Activated B cell treated with CpG ODN at 0.5 μM for 24 hours (primary cell): Measurements from ENCODE around the gene GRIN2C. TPM values are rescaled to one million over a fixed set of nuclear protein-coding genes. Genes with fewer than 3 reads are reported as not detected.
A peak's percentile ranks its signal among the peaks of the same experiment; 100 is the strongest.
"Not testable (repeated sequence)": the region's sequence is repeated elsewhere in the genome, so short reads cannot be mapped to it uniquely, and the experiment has no call there.

Experiments used
- ATAC-seq: fragments of 200-7000 bp; cut with Tn5 transposase; one replicate; pipeline ENCODE4 v1.10.0; 2021; ENCODE audit warnings: low read depth, mild to moderate bottlenecking, moderate library complexity
- CTCF ChIA-PET: fragments of 350-600 bp; sonication (Branson Sonifier 250); formaldehyde crosslinking; loops from one replicate; lab custom pipeline; 2021; ENCODE audit warnings: antibody characterized with exemption; lab: Charles Lee
- POLR2A ChIA-PET: fragments of 350-600 bp; sonication (Branson Sonifier 250); formaldehyde crosslinking; loops from one replicate; lab custom pipeline; 2021; ENCODE audit warnings: antibody characterized with exemption; lab: Charles Lee
- DNase-seq: peaks from one replicate; pipeline ENCODE4 v3.0.0; 2022
- H3K27ac Mint-ChIP-seq: one replicate; pipeline ENCODE4 v1.8.0; 2020; ENCODE audit warnings: mixed read lengths
- H3K27me3 Mint-ChIP-seq: one replicate; pipeline ENCODE4 v1.8.0; 2021; ENCODE audit warnings: mixed read lengths
- H3K36me3 Mint-ChIP-seq: one replicate; pipeline ENCODE4 v1.8.0; 2021; ENCODE audit warnings: low read depth, mixed read lengths
- H3K4me1 Mint-ChIP-seq: one replicate; pipeline ENCODE4 v1.8.0; 2021; ENCODE audit warnings: mixed read lengths
- H3K4me3 Mint-ChIP-seq: one replicate; pipeline ENCODE4 v1.8.0; 2020; ENCODE audit warnings: mild to moderate bottlenecking, mixed read lengths
- H3K9me3 Mint-ChIP-seq: one replicate; pipeline ENCODE4 v1.8.0; 2020; ENCODE audit warnings: mixed read lengths
- intact Hi-C: fragments of 100-400 bp; cut with micrococcal nuclease; formaldehyde crosslinking; loops from one replicate; pipeline ENCODE4 v1.15.1; 2024
- total RNA-seq: library from RNA; stranded (reverse); gene quantifications from 2 replicates; pipeline ENCODE4 v1.2.3, GENCODE V29; 2022
- TF ChIP-seq, protein P1 (sequence below): fragments of 200-600 bp; IDR thresholded peaks from one replicate; pipeline ENCODE4 v1.8.0; 2022; ENCODE audit warnings: antibody characterized with exemption, mild to moderate bottlenecking

The GRIN2C gene
- total RNA-seq, 1 donor from 2014 or later: not detected

DNA sequence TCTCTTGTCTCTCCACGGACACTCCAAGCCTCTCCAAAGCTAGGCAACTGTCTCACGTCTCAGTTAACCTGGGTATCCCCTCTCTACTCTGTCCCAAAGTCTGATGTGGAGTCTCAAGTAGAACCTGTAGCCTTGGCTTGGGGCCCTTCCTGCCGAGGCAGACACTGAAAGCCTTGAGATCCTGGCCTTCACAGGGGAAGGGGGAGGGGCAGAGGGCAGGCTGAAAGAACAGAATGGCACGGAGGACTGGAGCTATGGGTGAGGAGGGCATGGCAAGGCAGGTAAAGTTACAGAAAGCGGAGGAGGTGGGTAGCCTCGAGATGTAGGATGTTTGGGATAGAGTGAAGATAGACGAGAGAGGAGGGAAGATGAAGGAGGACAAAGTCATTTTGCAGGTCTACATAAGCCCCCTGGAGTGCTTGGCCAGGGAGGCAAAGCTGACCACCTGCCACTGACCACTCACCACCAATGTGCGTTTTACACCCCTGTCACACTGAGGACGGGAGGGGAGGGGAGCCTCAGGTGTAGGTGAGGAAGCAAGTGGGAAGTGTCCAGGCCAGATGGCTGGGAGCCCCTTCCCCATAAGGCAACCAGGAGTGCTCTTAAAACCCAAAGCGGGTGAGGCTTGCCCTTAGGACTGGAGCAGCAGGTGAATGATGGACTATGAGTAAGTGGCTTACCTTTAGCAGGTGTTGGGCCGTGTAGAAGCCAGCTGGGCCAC is 11.8 kb upstream of the GRIN2C start:
- H3K27me3 Mint-ChIP-seq: no peaks in the 10 kb centered on the region
- intact Hi-C loops: loop anchor here (2.0 to 5.0 kb wide), 2 partner anchors 175 to 659 kb away; partner anchors contain the start of genes ATP5PD, KCTD2 and TTYH2
- peaks cover 22% of the 10 kb centered on the region for H3K4me1 Mint-ChIP-seq
- TF ChIP-seq, protein P1, sequence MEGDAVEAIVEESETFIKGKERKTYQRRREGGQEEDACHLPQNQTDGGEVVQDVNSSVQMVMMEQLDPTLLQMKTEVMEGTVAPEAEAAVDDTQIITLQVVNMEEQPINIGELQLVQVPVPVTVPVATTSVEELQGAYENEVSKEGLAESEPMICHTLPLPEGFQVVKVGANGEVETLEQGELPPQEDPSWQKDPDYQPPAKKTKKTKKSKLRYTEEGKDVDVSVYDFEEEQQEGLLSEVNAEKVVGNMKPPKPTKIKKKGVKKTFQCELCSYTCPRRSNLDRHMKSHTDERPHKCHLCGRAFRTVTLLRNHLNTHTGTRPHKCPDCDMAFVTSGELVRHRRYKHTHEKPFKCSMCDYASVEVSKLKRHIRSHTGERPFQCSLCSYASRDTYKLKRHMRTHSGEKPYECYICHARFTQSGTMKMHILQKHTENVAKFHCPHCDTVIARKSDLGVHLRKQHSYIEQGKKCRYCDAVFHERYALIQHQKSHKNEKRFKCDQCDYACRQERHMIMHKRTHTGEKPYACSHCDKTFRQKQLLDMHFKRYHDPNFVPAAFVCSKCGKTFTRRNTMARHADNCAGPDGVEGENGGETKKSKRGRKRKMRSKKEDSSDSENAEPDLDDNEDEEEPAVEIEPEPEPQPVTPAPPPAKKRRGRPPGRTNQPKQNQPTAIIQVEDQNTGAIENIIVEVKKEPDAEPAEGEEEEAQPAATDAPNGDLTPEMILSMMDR: no peak
- peak overlapping the region; percentile 94 for H3K4me3 Mint-ChIP-seq
- no peak for ATAC-seq
- no peaks in the 10 kb centered on the region for H3K36me3 Mint-ChIP-seq
- DNase-seq: no peak
- H3K9me3 Mint-ChIP-seq: no peaks in the 10 kb centered on the region
- ChIA-PET CTCF (interaction anchor here (2.1 kb wide), 1 partner anchor 9 kb away, joined by 8 read pairs; no protein-coding TSS in a partner anchor), POLR2A (no interaction called here)
- no peak overlapping the region for H3K27ac Mint-ChIP-seq

DNA sequence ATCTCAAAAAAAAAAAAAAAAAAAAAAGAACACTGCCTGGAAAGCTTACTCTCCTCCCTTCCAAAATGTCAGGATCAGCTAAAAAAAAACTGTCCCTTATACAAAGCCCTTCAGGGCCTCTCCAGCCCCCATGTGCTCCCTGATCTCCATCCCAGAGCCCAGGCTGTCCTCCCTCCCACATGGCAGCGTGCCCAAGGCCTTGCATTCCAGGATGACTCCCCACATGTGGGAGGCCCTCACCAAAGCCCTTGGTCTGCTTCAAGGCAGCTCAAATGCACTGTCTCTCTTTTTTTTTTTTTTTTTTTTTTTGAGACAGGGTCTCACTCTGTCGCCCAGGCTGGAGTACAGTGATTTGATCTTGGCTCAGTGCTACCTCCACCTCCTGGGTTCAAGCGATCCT is 10.8 kb upstream of the GRIN2C start:
- Mint-ChIP-seq H3K27ac (no peak overlapping the region), H3K4me3 (no peak overlapping the region), H3K4me1 (peaks cover 22% of the 10 kb centered on the region), H3K9me3 (no peaks in the 10 kb centered on the region), H3K36me3 (no peaks in the 10 kb centered on the region), H3K27me3 (no peaks in the 10 kb centered on the region)
- TF ChIP-seq, protein P1: no peak
- intact Hi-C loops: loop anchor here (5.0 kb wide), 1 partner anchor 658 kb away; the partner anchor contains the start of gene TTYH2
- DNase-seq (no peak), ATAC-seq (no peak)
- ChIA-PET CTCF (no interaction called here), POLR2A (no interaction called here)

DNA sequence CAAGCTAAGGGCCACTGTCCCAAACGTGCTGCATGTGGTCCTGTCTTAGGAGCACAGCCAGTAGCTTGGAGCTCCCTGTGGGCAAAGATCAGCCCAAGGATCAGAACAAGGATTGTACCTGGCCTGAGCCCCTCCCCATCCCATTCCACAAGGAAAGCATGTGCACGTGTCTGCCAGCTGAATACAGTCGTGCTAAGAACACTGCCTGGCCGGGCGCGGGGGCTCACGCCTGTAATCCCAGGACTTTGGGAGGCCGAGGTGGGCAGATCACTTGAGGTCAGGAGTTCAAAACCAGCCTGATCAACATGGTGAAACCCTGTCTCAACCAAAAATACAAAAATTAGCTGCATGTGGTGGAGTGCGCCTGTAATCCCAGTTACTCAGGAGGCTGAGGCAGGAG is 10.3 kb upstream of the GRIN2C start:
- not testable (repeated sequence) for H3K4me3 Mint-ChIP-seq, H3K27me3 Mint-ChIP-seq, DNase-seq, H3K36me3 Mint-ChIP-seq, H3K27ac Mint-ChIP-seq, H3K9me3 Mint-ChIP-seq, ATAC-seq
- peaks cover 23% of the 10 kb centered on the region for H3K4me1 Mint-ChIP-seq
- ChIA-PET CTCF (interaction anchor here (0.9 kb wide), 1 partner anchor 124 kb away, joined by 3 read pairs; no protein-coding TSS in a partner anchor), POLR2A (interaction anchor here (0.6 kb wide), 1 partner anchor 114 kb away, joined by 6 read pairs; no protein-coding TSS in a partner anchor)
- intact Hi-C loops: loop anchor here (5.0 kb wide), 1 partner anchor 658 kb away; the partner anchor contains the start of gene TTYH2

DNA sequence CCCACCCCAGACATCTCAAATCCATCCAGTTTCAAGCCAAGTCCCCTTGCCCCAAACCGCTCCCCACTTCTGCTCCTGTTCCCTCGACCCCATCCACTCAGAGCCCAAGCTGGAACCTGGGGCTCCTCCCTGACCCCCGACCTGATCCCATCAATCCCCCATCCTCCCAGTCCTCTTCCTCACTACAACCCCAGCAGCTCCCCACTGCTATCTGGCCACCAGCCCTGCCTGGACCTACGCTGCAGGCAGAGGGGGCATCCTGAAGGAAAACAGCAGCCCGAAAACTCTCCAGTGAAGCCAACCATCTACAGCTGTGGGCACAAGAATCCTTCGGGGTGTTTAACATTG is 9.2 kb upstream of the GRIN2C start:
- POLR2A ChIA-PET: no interaction called here
- Mint-ChIP-seq H3K4me3 (no peak overlapping the region), H3K36me3 (no peaks in the 10 kb centered on the region), H3K27me3 (no peaks in the 10 kb centered on the region), H3K27ac (no peak overlapping the region), H3K9me3 (no peaks in the 10 kb centered on the region), H3K4me1 (peaks cover 24% of the 10 kb centered on the region)
- intact Hi-C loops: no loop called here
- TF ChIP-seq, protein P1: no peak
- DNase-seq: no peak
- no peak for ATAC-seq
- CTCF ChIA-PET: interaction anchor here (1.0 kb wide), 1 partner anchor 211 kb away, joined by 5 read pairs; no protein-coding TSS in a partner anchor

DNA sequence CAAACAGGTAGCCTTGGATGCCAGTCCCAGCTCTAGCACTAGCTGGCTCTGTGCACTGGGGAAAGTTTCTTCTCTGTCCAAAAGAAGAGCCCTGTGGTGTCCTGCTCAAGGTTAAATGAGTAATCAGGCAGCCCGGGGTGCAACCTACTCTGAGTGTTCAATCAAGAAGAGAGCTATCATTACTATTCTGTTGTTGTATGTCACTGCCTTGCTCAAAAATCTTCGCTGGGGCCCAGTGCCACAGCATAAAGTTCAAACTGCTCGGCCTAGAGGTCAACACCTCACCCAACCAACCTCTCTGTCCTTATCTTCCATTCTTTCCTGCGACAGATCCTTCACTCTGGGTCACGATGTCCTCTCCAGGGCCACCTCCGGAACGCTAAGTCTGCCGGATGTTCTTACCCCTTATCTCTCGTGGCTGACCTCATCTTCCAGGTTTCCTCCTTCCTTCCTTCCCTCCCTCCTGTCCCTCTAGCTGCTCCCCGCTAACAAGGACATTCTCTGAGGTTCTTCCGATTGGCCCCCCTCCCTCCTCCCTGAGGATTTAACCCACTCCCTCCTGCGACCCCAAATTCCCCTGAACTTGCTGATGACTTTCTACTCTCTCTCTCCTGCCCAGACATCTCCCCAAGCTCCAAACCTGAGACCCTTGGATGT is 8.7 kb upstream of the GRIN2C start:
- H3K9me3 Mint-ChIP-seq: no peaks in the 10 kb centered on the region
- peaks cover 21% of the 10 kb centered on the region for H3K4me1 Mint-ChIP-seq
- CTCF ChIA-PET: interaction anchor here (1.0 kb wide), 1 partner anchor 211 kb away, joined by 5 read pairs; no protein-coding TSS in a partner anchor
- intact Hi-C loops: no loop called here
- no peaks in the 10 kb centered on the region for H3K36me3 Mint-ChIP-seq
- no peak overlapping the region for H3K27ac Mint-ChIP-seq
- POLR2A ChIA-PET: no interaction called here
- ATAC-seq (no peak), DNase-seq (no peak)
- no peak overlapping the region for H3K4me3 Mint-ChIP-seq
- H3K27me3 Mint-ChIP-seq: no peaks in the 10 kb centered on the region
- TF ChIP-seq, protein P1: no peak
